Gastrocnemius medialis (tissue), 4 donors: ENCODE data around the gene ZDHHC14. TPM values are rescaled to one million over a fixed set of nuclear protein-coding genes. Genes with fewer than 3 reads are reported as not detected.

Experiments
- ATAC-seq, 2 donors: fragments of 150-250 bp; one replicate each; pipeline ENCODE4 v1.9.1; 2016
- DNase-seq, 2 donors: peaks; one replicate each; pipeline ENCODE4 v3.0.0-alpha.2; 2019
- H3K27ac ChIP-seq, 4 donors: fragments of 200-600 bp; sonication (generic); 1 replicate in 1 of 4; 2 replicates in 3 of 4; pipeline ENCODE4 v1.5.1; 2016 to 2018; ENCODE audit warnings: mild to moderate bottlenecking in 2 of 4, moderate library complexity in 1 of 4
- H3K27me3 ChIP-seq, 3 donors: fragments of 200-600 bp; sonication (generic) in 2 of 3; 1 replicate in 1 of 3; 2 replicates in 2 of 3; pipeline versions ENCODE4 v1.5.1 to v1.6.0; 2016 to 2019; ENCODE audit warnings: mild to moderate bottlenecking in 1 of 3, moderate library complexity in 1 of 3
- H3K36me3 ChIP-seq, 2 donors: fragments of 200-600 bp; sonication (generic) in 1 of 2; one replicate each; pipeline ENCODE4 v1.5.1; 2017 to 2018
- H3K4me1 ChIP-seq, 2 donors: fragments of 200-600 bp; sonication (generic) in 1 of 2; one replicate each; pipeline ENCODE4 v1.5.1; 2016 to 2017; ENCODE audit warnings: mild to moderate bottlenecking in 2 of 2
- H3K4me3 ChIP-seq, 4 donors: fragments of 200-600 bp; sonication (generic) in 3 of 4; 1 replicate in 1 of 4; 2 replicates in 3 of 4; pipeline ENCODE4 v1.5.1; 2016 to 2019; ENCODE audit warnings: mild to moderate bottlenecking in 2 of 4
- H3K9me3 ChIP-seq, 3 donors: fragments of 200-600 bp; sonication (generic) in 2 of 3; 1 replicate in 1 of 3; 2 replicates in 2 of 3; pipeline ENCODE4 v1.5.1; 2016 to 2019
- POLR2A ChIP-seq, 2 donors: fragments of 450-650 bp; IDR thresholded peaks; one replicate each; pipeline ENCODE4 v1.6.1; 2017; ENCODE audit warnings: antibody characterized with exemption in 2 of 2, mild to moderate bottlenecking in 2 of 2, moderate library complexity in 2 of 2
- in situ Hi-C, 4 donors: fragments of 200-750 bp; cut with MboI; loops; one replicate each; pipeline versions ENCODE4 v1.15.0 to v1.8.0; 2017; ENCODE audit warnings: low sequenced_read_pairs in 4 of 4
- intact Hi-C: fragments of 100-400 bp; cut with DNase I; formaldehyde crosslinking; loops from one replicate; pipeline ENCODE4 v1.15.1; 2023; ENCODE audit warnings: low total_unique reads
- total RNA-seq, 4 donors: library from RNA; depleted of rRNA; stranded (reverse); fragments of >200 nt; gene quantifications; one replicate each; pipeline versions ENCODE4 v1.1.0 to v1.2.3, GENCODE V29; 2016
- TF ChIP-seq, protein P1 (sequence below), 5 experiments: fragments of 450-650 bp in 3 of 5; fragments of 200-600 bp in 2 of 5; sonication (generic) in 2 of 5; IDR thresholded peaks in 4 of 5; conservative IDR thresholded peaks in 1 of 5; 1 replicate in 4 of 5; 2 replicates in 1 of 5; pipeline ENCODE4 v1.5.1; 2016 to 2019; ENCODE audit warnings: antibody characterized with exemption in 5 of 5, mild to moderate bottlenecking in 3 of 5, moderate library complexity in 3 of 5

ZDHHC14 gene
- total RNA-seq, 4 donors from 2014 or later: 3.7 to 7.7 (median 5.9) TPM

DNA sequence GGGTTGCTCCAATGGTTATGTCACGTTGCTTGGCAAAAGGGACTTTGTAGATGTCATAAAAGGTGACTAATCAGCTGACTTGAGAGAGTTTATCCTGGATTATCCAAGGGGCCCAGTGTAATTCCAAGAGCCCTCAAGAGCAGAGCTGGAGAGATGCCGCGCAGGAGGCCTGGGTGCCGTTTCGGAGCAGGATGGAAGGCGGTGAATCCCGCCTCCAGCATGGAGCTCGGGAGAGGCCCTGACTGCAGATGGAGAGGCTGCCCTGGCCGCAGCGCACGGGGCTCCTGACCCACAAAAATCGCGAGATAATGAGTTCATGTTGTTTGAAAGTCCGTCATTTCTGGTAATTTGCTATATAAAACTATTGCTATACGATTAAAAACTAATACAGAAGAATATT lies 219.8 kb downstream of the ZDHHC14 start:
- H3K27ac ChIP-seq: no peak overlapping the region
- ATAC-seq: no peak
- TF ChIP-seq POLR2A (IDR thresholded peaks at IDR 0.05): no peak
- TF ChIP-seq, protein P1, sequence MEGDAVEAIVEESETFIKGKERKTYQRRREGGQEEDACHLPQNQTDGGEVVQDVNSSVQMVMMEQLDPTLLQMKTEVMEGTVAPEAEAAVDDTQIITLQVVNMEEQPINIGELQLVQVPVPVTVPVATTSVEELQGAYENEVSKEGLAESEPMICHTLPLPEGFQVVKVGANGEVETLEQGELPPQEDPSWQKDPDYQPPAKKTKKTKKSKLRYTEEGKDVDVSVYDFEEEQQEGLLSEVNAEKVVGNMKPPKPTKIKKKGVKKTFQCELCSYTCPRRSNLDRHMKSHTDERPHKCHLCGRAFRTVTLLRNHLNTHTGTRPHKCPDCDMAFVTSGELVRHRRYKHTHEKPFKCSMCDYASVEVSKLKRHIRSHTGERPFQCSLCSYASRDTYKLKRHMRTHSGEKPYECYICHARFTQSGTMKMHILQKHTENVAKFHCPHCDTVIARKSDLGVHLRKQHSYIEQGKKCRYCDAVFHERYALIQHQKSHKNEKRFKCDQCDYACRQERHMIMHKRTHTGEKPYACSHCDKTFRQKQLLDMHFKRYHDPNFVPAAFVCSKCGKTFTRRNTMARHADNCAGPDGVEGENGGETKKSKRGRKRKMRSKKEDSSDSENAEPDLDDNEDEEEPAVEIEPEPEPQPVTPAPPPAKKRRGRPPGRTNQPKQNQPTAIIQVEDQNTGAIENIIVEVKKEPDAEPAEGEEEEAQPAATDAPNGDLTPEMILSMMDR (IDR thresholded peaks at IDR 0.05 in 4 of 5, conservative IDR thresholded peaks at IDR 0.05 in 1 of 5): no peak
- no peaks in the 10 kb centered on the region for H3K4me1 ChIP-seq
- no peaks in the 10 kb centered on the region for H3K27me3 ChIP-seq
- intact Hi-C loops (no loop called here), in situ Hi-C loops (no loop called here)
- no peaks in the 10 kb centered on the region for H3K36me3 ChIP-seq
- DNase-seq: no peak
- no peaks in the 10 kb centered on the region for H3K9me3 ChIP-seq
- H3K4me3 ChIP-seq: no peak overlapping the region

DNA sequence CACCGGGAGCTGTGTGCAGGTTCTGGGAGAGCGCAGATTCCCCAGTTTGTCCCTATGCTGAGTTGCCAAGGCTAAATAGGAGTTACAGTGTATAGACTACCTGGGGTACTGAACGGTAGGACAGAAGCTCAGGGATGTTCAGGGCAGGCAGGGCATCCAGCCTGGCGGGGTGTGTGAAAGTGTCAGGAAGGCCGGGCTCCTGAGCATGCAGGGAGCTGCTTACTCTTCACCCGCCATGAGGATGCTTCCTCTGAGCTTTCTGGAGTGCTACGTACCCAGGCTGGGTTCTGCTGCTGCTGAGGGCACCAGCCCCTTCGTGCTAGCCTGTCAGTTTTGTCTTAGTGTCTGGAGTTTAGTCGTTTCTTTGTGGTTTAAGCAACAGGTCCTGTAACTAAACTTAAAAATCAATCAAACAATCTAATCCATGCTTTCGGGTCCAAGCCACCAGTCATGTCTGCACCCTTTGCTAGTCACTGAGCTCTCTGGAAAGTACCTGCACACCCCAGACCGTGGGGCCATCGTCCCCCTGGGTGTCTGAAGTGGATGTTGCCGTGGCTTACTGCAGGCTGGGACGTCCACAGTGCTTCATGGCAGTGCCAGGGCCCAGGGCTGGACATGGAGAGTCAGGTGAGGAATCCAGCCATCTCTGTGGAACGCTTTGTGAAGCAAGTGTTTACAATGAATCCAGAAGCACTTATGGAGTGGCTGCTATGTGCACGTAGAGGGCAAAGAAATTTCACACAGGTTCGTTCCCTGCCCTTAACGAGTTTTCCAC lies 221.7 kb downstream of the ZDHHC14 start:
- intact Hi-C loops: no loop called here
- H3K27ac ChIP-seq: no peak overlapping the region
- no peaks in the 10 kb centered on the region for H3K36me3 ChIP-seq
- no peaks in the 10 kb centered on the region for H3K4me1 ChIP-seq
- DNase-seq (no peak), ATAC-seq (no peak)
- no peak for TF ChIP-seq POLR2A (IDR thresholded peaks at IDR 0.05)
- TF ChIP-seq, protein P1 (IDR thresholded peaks at IDR 0.05 in 4 of 5, conservative IDR thresholded peaks at IDR 0.05 in 1 of 5): no peak
- H3K27me3 ChIP-seq: no peaks in the 10 kb centered on the region
- H3K9me3 ChIP-seq: no peaks in the 10 kb centered on the region
- in situ Hi-C loops: no loop called here
- no peak overlapping the region for H3K4me3 ChIP-seq

DNA sequence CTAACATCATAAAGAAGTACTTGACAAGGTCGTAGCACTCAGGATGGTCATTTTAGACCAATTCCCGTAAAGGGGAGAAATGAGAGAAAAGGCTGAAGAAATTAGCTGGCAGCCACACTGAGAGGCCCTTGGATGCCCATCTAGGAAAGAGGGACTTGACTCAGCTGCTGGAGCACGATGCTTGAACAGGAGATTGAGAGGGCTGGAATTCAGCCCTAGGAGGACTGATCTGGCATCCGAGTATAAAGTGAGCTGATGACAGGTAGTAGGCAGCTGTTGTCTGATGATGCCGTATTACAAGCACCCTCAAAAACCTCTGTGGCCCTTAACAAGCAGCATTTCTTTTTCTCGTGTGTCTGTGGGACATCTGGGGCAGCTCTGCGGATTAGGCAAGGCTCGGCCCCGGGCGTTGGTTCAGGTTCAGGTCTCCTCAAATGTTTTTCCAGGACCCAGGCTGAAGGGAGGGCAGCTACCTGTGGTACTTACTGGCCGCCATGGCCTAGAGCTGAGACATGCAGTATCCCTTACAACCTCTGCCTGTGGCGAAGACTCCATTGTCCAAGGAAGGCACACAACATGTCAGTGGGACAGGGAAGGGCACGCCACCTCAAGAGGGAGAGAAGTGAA lies 222.4 kb downstream of the ZDHHC14 start:
- intact Hi-C loops (no loop called here), in situ Hi-C loops (no loop called here)
- Histone ChIP-seq H3K4me3 (no peak overlapping the region), H3K27ac (no peak overlapping the region), H3K36me3 (no peaks in the 10 kb centered on the region), H3K4me1 (no peaks in the 10 kb centered on the region), H3K27me3 (no peaks in the 10 kb centered on the region), H3K9me3 (no peaks in the 10 kb centered on the region)
- ATAC-seq: no peak
- no peak for TF ChIP-seq POLR2A (IDR thresholded peaks at IDR 0.05)
- TF ChIP-seq, protein P1 (IDR thresholded peaks at IDR 0.05 in 4 of 5, conservative IDR thresholded peaks at IDR 0.05 in 1 of 5): no peak
- no peak for DNase-seq

DNA sequence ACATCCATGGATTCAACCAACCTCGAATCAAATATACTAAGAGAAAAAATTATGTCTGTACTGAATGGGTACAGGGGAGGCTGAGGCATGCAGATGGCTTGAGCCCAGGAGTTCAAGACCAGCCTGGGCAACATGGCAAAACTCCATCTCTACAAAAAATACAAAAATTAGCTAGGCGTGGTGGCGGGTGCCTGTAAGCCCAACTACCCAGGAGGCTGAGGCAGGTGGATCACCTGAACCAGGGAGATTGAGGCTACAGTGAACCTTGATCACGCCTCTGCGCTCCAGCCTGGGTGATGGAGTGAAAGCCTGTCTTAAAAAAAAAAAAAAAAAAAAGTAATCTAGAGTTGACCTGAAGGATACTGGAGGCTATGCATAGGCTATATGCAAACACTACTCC lies 223.0 kb downstream of the ZDHHC14 start:
- DNase-seq (no peak), ATAC-seq (no peak)
- H3K9me3 ChIP-seq: no peaks in the 10 kb centered on the region
- intact Hi-C loops: no loop called here
- in situ Hi-C loops: no loop called here
- H3K4me1 ChIP-seq: no peaks in the 10 kb centered on the region
- no peak overlapping the region for H3K27ac ChIP-seq
- no peaks in the 10 kb centered on the region for H3K36me3 ChIP-seq
- TF ChIP-seq, protein P1 (IDR thresholded peaks at IDR 0.05 in 4 of 5, conservative IDR thresholded peaks at IDR 0.05 in 1 of 5): no peak
- TF ChIP-seq POLR2A (IDR thresholded peaks at IDR 0.05): no peak
- H3K27me3 ChIP-seq: no peaks in the 10 kb centered on the region
- H3K4me3 ChIP-seq: no peak overlapping the region
